ENCODE results near the gene CDH23. TPM values are rescaled to one million over a fixed set of nuclear protein-coding genes. Genes with fewer than 3 reads are reported as not detected.

The CDH23 gene
- total and polyA plus RNA-seq, 10 donors = 2.0 to 19.9 (median 11.0) TPM

- intact Hi-C loops (cut with DNase I; ENCODE audit: low total_unique reads) = loop anchor here (2.0 kb wide), 1 partner anchor 47 kb away; no protein-coding TSS in a partner anchor
- 0 to 2% (median 0%) methylated on average over 12 to 55 of the region's 55 CpGs for WGBS, 5 donors
- Histone ChIP-seq H3K4me1 (peaks cover 68 to 100% (median 89%) of the 10 kb centered on the region in 6 donors), H3K27me3 (replicated peaks in 1 of 7) (no peaks in the 10 kb centered on the region), H3K9me3 (no peaks in the 10 kb centered on the region), H3K4me3 (peak within 1 kb of the TSS; percentile 45 to 82 (median 76)), H3K27ac (peak within 1 kb of the TSS; percentile 80 to 98 (median 95)), H3K36me3 (peaks cover 0 to 25% (median 0%) of the 10 kb centered on the region in 6 donors)
- DNase-seq = peak; percentile 100
- TF ChIP-seq POLR2A (IDR thresholded peaks at IDR 0.05) (peak; percentile 88 to 99 (median 95)), POLR2AphosphoS5 (IDR thresholded peaks at IDR 0.05) (peak; percentile 98 to 99 (median 98))
- TF ChIP-seq, protein P1, sequence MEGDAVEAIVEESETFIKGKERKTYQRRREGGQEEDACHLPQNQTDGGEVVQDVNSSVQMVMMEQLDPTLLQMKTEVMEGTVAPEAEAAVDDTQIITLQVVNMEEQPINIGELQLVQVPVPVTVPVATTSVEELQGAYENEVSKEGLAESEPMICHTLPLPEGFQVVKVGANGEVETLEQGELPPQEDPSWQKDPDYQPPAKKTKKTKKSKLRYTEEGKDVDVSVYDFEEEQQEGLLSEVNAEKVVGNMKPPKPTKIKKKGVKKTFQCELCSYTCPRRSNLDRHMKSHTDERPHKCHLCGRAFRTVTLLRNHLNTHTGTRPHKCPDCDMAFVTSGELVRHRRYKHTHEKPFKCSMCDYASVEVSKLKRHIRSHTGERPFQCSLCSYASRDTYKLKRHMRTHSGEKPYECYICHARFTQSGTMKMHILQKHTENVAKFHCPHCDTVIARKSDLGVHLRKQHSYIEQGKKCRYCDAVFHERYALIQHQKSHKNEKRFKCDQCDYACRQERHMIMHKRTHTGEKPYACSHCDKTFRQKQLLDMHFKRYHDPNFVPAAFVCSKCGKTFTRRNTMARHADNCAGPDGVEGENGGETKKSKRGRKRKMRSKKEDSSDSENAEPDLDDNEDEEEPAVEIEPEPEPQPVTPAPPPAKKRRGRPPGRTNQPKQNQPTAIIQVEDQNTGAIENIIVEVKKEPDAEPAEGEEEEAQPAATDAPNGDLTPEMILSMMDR (IDR thresholded peaks at IDR 0.05 in 8 of 11, conservative IDR thresholded peaks at IDR 0.05 in 3 of 11) = peak; percentile 85 to 100 (median 99)
These were observed 376.7 kb downstream of the CDH23 start, which contains the start of gene VSIR for GRCh38 chr10:71773221-71773971. Gene VSIR, minus strand, starts transcription at chr10:71773520. Its CDS starts 81 bp downstream, at chr10:71773439.

DNA sequence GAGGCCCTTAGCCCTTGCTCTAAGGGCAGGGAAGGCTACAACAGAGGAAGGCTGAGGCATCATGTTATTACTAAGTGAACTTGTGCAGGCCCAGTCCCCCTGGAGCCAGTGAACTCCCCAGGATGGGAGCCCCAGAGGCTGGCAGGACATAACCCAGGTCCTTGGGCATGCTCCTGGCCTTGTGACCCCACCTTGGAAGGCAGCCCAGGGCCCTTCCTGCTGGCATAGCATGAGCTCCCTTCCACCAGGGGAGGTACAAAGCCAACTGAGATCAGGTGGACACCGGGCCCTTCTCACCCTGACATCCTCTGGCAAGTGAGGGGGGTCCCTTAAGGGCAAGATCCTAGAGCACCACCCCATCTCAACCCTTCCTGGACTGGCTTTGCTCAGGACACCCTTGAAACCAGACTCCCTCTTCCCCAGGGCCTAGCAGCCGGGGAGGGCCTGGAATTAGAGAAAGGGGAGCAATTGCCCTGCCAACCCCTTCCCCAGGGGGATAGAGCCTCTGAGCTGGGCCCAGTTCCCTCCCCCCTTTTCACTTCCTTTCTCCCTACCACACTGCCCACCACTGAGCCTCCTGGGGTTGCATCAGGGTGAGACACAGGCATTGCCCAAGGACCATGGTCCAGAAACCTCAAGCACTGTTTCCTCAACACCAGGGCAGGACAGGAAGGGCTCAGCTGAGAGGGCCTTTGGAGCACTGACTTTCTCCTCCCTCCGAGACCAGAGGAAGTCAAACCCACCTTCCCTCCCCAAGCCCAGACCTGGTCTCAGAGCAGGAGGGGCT, 378.4 kb downstream of the CDH23 start:
- Histone ChIP-seq H3K36me3 (peaks cover 0 to 13% (median 0%) of the 10 kb centered on the region in 6 donors), H3K27me3 (replicated peaks in 1 of 7) (no peaks in the 10 kb centered on the region), H3K4me1 (peaks cover 53 to 100% (median 78%) of the 10 kb centered on the region in 6 donors), H3K27ac (peak overlapping the region; percentile 66 to 98 (median 95)), H3K9me3 (no peaks in the 10 kb centered on the region), H3K4me3 (peak overlapping the region in 4 of 8 donors; percentile 19 to 81 (median 78))
- intact Hi-C loops (cut with DNase I; ENCODE audit: low total_unique reads) = no loop called here
- 19 to 38% (median 32%) methylated on average over 2 to 3 of the region's 3 CpGs for WGBS, 5 donors
- TF ChIP-seq, protein P1 (IDR thresholded peaks at IDR 0.05 in 8 of 11, conservative IDR thresholded peaks at IDR 0.05 in 3 of 11) = no peak
- peak; percentile 56 to 92 (median 71) for TF ChIP-seq POLR2AphosphoS5 (IDR thresholded peaks at IDR 0.05)
- DNase-seq = peak; percentile 90

DNA sequence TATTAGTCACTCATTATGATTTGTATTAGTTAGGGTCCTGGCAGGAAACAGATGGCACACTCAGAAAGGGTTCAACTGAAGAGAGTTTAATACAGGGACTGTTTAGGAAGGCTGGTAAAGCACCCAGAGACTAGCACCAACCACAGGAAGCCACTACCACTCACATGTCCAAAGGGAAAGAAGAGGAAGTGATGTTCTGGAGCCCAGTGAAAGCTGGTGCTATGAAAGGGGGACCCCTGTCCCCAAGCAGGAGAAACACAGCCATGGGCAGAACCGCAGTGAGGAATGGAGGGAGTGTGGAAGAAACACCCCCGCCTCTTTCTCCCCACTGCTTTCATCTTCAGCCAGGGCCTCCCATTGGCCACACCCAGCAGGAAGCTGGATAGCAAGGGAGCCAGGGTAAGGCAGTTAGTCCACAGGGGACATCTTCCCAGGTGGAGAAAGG, 379.8 kb downstream of the CDH23 start:
- TF ChIP-seq, protein P1 (IDR thresholded peaks at IDR 0.05 in 8 of 11, conservative IDR thresholded peaks at IDR 0.05 in 3 of 11) = no peak
- TF ChIP-seq POLR2A (IDR thresholded peaks at IDR 0.05) (no peak), POLR2AphosphoS5 (IDR thresholded peaks at IDR 0.05) (no peak)
- 34 to 68% (median 38%) methylated on average over 2 of the region's 2 CpGs for WGBS, 5 donors
- peak; percentile 61 for DNase-seq
- Histone ChIP-seq H3K27ac (peak overlapping the region; percentile 35 to 98 (median 95)), H3K36me3 (peaks cover 0 to 4% (median 0%) of the 10 kb centered on the region in 6 donors), H3K4me3 (peak overlapping the region in 1 of 8 donors; percentile 81), H3K9me3 (no peaks in the 10 kb centered on the region), H3K27me3 (replicated peaks in 1 of 7) (no peaks in the 10 kb centered on the region), H3K4me1 (peaks cover 41 to 100% (median 68%) of the 10 kb centered on the region in 6 donors)
- intact Hi-C loops (cut with DNase I; ENCODE audit: low total_unique reads) = no loop called here
